GM19328 (cell line): ENCODE results near the gene SCLY.

Source experiments
- ATAC-seq: cut with Tn5 transposase; IDR thresholded peaks from one replicate; pipeline ENCODE4 v1.9.1; 2021; ENCODE audit warnings: mild to moderate bottlenecking, moderate library complexity; ENCODE audit not compliant: unreplicated experiment

Gene SCLY

GRCh38 chr2:238096311-238097011, 35.7 kb downstream of the SCLY start:
- ATAC-seq: no peak

DNA sequence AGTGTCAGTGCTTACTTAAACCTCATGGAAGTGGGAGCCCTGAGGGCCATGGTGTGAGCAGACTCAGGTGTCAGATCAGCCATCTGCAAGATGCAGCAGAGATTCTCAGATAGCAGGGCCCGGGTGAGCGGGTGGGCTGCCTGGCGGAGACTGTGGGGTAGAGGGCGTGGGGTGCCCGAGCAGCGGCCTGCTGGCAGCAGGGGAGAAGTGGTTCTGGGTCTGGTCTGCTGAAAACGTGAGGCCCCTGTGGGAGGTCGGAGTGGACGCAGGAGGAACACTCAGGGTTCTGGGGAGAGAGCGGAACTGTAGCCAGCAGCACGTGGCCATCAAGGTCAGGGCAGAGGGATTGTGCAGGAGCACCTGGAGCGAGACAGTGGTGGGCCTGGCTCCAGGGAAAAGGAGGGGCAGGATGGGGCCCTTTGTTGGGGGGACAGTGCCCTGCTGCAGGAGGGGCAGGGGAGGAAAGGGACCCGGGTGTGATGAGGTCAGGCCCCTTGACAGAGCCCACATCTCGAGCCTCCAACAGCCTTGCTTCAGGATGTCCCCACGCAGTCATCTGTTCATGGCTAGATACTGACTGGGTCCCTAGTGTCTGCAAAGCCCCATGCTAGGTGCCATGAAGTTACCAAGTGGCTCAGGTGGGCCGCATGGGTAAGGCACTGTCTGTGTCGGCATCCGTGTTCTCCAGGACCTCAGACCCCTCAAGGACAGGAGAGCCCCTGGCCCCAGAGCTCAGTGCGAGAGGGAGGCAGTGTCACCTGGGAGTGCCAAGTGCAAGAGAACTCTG, 36.6 kb downstream of the SCLY start:
- ATAC-seq: no peak

DNA sequence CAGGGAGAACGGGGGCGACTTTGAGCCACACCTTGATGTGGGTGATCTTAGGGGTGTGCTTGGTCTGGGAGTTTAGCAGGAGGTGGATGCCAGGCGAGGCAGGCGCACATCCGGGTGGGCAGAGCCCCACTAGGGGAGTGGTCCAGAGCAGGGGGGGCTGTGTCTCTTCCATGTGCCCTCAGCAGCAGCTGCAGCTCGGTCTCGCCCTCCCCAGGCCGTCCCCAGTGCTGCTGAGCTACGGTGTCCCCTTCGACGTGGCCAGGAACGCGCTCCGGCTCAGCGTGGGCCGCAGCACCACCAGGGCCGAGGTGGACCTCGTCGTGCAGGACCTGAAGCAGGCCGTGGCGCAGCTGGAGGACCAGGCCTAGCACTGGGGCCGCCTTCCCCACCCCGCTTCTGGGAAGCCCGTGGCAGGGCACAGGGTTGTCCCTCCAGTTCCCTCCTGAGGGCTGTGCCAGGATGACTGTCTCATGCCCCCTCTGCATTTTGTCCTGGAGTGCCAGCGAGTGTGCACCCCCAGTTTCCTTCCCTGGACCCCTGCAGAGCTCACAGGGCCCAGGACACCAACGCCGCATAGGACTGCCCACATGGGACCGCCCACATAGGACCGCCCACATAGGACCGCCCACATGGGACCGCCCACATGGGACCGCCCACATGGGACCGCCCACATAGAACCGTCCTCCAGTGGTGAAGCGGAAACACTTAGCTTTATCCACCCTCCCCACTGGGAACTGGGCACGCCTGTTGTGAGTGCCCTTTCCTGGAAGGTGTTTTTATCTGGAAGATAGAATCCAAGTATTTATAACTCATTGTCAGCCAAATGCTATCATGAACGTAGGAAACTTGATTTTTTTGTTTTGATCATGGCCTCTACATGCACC, 37.4 kb downstream of the SCLY start:
- ATAC-seq: no peak

- ATAC-seq: no peak
Measured at GRCh38 chr2:238098901-238099713, 38.3 kb downstream of the SCLY start.

DNA sequence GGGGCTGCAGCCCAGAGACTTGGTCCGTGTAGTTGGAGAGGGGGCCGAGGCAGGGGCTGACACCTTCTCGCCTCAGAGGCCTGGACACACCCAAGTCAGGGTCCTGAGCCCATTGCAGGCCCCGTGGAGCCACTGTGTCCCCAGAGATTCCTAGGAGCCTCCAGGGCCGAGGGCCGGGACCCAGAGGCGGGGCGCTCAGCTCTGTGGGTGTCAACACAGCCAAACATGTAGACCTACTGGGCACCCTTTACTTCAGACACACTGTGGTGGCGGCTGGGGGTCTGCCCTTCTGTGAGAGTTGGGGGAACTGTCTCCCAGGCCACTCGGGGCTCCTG, 38.9 kb downstream of the SCLY start:
- no peak for ATAC-seq

- ATAC-seq: no peak
Measured at GRCh38 chr2:238100049-238100820, 39.4 kb downstream of the SCLY start, which contains the start of gene ESPNL. ESPNL (plus strand) TSS chr2:238100340; CDS start chr2:238100420, 80 bp downstream.

DNA sequence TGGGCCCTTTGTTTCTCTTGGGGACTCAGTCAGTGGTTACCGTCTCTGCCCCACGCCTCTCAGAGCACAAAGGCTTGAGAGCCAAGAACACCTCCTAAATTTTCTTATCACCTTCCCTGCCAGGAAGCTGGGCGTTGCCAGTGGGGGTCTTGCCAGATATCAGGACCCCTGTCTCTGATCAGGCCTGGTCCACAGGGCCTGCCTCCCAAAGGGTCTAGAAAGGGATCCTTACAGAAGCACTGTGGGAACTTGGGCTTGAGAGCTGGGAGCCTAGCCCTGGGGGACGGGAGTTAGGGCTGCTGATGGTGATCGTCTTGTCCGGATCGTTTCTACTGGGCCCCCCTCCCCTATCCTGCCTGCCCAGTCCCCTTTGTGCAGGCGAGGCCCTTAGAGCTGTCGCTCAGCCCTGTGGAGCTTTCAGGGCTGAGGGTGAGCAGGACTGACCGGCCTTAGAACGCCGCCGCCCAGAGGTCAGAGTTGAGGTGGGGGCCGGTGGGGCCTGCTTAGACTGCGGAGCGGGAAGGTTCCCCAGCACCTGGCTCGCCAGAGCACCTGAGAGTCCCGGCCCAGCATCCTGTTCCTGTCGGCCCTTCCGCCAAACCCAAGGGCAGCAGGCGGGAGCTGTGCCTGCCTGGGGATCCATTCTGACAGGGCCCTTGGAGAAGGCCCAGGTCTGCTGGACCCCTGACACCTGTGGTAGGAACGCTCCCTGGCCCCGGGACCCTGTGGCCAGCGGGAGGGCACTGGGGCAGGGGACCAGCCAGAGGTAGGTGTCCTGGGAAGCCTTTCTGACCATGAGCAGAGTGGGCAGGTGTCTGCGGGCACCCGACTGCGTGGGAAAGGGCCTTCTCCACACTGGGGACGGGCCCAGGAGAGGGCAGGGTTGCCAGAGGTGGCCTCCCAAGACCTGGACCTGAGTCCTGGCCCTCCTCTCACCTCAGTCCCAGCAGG, 40.3 kb downstream of the SCLY start:
- no peak for ATAC-seq

DNA sequence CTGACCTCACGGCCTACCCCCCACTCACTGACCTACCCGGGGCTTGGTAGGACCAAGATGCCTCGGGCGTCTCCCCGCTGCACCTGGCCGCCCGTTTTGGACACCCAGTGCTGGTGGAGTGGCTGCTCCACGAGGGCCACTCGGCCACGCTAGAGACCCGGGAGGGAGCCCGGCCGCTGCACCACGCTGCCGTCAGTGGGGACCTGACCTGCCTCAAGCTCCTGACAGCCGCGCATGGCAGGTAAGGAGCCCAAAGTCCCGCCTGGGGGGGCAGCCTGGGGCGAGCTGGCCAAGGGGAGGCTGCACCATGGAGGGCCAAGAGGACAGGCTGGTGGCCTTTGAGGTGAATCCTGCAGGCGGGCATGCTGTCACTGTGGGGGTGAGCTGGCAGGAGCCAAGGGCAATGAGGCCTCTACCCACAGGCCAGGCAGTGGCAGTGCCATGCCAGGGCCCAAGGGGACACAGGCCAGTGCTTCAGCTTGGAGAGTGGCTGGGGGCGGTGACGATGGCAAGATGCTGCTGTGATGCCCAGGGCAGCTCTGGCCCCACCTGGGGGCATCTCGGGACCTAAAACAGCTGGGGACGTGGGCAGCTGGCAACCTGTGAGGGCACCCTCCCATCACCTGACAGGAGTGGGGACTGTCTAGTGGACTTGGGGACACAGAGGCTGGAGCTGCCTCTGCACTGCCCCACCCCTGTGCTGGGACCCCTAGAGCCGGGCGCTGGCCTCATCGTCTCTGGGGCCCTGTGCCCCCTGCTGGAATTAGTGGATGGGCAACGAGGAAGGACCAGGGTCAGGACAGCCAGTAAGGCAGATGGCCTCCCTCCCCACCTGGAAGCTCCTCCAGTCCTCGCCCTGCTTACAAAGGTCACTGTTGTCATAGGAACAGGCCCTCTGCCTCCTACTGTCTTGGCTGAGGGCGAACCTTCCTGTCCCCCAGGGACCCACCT, 41.4 kb downstream of the SCLY start:
- no peak for ATAC-seq

DNA sequence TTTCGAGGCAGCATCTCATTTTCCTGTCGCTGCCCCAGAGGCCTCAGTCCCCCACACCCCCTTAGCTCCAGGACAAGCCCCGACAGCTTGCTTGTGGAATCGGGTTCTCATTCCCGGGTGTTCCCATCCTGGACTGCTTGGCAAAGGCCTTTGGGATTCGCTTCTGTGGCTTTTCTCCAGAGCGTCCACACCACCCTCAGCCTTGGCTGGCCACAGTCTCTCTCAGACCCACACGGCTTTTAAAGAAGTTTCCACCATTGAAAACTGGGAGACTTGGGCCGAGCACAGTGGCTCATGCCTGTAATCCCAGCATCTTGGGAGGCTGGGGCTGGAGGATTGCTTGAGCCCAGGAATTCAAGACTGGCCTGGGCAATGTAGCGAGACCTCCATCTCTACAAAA, 42.1 kb downstream of the SCLY start:
- ATAC-seq: no peak

DNA sequence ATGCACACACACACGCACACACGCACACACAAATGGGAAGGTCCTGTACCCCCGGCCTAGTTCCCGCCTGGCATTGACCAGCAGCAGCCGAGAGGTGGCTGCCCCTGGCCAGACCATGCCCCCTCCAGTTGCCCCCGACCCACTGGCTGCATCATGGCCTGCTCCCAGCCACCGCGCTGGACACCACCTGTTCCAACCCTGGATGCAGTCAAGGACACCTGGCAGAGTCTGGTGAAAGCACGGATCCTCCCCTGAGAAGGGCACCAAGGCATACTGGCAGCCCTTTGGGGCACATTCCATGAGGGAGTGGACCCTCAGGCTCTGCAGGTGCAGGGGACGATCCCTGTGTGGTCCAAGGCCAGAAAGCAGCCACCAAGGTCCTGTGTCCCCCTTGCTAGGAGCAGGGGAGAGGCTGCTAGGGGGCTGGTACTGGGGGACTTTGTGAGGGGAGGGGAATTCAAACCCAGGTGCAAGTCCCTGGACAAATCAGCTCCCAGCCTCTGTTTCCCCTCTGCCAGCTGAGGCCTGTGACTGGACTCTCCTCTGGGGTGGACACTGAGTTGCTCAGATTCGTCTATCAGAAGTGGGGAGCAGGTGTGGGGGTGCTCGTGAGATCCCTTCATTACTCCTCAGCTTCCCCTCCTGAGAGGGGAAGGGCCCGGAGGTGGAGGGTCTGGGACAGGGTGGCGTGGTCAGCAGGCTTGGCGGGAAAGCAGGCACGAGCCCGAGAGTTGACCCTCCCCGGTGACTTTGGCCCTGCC, 42.8 kb downstream of the SCLY start:
- no peak for ATAC-seq

DNA sequence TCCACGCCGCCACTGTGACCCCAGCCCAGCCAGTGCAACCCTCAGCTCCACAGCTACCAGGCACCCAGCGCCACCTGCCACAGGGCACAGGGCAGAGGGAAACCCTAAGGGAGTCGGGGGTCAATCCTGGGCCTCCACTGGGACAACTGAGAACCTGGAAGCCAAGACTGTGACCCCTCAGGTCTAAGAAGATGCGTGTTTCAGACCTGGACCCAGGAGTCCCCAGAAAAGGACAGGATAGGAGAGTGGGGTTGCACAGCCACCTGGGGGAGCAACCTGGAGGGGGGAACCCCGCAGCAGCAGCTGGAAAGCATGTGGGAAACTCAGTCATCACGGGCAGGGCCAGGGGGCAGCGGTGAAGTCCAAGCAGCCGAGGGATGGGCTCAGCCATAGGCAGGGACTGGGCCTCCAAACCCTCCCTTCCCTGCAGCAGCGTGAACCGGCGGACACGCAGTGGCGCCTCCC, 43.5 kb downstream of the SCLY start:
- ATAC-seq: no peak

- ATAC-seq: no peak
Measured at GRCh38 chr2:238104691-238105371, 44.0 kb downstream of the SCLY start.

GRCh38 chr2:238105506-238106338, 44.9 kb downstream of the SCLY start:
- no peak for ATAC-seq

DNA sequence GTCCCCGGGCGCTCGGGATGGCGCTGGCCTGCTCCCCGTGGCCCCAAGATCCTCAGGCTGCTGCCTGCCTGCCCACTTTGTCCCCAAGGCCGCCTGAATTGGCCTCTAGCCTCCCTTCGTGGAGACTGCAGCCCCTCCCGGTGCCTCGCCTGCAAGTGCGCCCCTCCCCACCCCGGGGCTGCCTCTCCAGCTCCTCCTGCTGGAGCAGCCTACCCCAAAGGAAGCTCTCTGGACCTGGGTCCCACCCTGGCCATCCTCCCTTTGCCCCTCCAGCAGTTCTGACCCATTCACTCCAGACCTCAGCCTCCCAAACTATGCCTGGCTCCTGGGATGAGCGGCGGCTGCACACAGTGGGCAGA, 45.5 kb downstream of the SCLY start:
- no peak for ATAC-seq

- ATAC-seq: peak; percentile 8
Measured at GRCh38 chr2:238106698-238107524, 46.1 kb downstream of the SCLY start.
